GM19468 (cell line): ENCODE data around the gene COL6A1.

ENCODE experiments used
- ATAC-seq: cut with Tn5 transposase; IDR thresholded peaks from one replicate; pipeline ENCODE4 v1.9.1; 2021; ENCODE audit warnings: mild to moderate bottlenecking, moderate library complexity, moderate number of reproducible peaks; ENCODE audit not compliant: unreplicated experiment; ENCODE audit errors: extremely low read depth

COL6A1 gene

DNA sequence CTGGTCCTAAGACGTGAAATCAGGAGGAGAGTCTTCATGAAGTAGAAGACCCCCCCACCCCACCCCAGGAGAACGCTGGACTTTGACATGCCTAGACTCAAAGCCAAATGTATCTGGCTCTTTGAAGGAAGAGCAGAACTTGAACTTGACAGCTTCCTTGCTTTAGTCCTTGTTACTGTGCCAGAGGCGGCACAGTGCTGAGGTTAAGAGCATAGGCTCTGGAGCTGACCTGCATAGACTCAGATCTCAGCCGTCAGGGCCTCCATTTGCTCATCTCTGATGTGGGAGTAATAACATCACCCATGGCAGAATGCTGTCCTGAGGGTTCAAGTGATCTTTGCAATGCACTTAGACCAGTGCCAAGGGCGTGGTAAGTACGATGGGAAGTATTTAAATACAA, 39.0 kb downstream of the COL6A1 start:
- ATAC-seq = no peak

DNA sequence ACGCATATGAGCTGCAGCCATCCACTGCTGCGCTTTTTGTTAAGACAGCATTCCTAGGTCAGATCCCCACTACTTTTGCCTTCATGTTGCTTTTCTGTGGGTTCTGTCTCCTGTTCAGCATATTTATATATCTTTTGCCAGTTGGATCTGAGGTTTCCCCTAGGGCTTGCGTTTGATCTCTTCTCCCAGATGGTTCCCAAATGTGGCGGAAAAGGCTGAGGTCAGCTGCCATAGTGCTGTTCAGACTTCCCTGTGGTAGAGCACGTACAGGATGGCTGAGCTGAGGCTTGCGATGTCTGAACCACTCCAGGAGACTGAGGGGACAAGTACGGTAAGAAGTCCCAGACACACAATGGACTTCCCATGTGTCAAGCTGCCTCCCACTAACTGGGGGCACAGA, 39.8 kb downstream of the COL6A1 start:
- ATAC-seq = no peak

DNA sequence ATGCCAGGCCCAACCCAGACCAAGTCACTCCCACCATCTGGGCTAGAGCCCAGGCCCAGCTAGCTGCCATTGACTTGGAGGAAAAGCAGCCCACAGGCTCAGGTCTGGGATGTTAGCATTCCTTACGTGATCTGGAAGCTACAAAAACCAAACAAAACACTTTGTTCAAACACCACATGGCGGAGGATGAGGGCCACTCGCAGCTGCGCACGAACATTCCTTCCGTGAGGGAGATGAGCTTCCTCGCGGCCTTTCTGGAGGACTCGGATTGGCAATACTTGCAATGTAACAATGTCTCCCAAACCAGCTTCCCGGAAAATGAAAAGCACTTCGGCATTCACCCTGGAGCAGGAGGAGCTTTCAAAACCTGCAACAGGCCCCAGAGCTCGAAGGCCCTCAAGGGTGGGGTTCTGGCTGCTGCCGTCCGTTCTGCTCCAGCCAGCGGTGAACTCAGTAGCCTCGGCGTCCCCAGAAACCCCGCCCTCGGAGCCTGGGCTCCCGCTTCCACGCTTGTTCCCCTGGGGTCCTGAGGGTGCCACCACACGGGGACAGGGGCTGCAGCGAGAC, 40.5 kb downstream of the COL6A1 start:
- no peak for ATAC-seq

DNA sequence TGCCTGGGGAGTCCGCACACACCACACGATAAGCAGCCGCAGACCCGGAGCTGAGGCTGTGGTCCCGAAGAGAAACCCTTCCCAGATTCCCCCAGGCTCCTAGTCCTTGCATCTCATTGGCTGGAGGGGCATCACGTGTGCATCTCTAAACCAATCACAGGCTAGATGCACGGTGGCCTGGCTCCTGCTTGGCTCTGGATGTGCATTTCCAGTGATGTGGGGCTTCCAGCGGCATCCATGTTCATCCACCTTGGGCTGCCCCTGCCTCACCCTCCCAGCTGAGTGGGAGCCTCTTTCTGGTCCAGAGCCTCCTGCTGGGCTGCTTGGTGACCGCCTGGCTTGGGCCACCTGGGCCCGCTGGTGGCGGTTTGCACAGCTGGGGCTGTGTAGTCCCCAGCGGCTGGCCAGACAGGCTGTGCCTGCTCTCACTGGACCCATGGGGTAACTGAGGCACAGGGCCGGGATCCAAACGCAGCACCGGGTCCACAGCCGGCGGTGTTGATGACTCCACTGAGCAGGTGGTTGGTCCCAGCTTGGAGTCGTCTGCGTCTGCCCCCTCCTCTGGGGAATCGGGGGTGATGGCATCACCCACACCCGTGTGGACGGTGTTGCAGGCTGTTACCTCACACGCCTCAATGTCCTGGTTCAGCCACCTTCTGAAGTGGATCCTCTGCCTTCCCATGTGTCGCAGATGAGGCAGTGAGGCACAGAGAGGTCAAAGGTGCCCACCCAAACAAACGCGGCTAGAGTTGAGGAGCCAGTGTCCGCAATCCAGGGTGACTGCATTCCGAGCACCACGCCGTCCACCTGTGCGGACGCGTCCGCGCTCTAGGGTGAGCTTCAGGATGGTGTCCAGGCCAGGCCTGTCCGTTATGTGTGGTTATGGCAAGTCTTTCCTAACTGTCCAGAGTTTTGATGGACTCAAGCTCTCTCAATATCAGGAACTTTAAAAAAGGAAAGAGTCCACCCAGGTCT, 41.3 kb downstream of the COL6A1 start:
- ATAC-seq = no peak

DNA sequence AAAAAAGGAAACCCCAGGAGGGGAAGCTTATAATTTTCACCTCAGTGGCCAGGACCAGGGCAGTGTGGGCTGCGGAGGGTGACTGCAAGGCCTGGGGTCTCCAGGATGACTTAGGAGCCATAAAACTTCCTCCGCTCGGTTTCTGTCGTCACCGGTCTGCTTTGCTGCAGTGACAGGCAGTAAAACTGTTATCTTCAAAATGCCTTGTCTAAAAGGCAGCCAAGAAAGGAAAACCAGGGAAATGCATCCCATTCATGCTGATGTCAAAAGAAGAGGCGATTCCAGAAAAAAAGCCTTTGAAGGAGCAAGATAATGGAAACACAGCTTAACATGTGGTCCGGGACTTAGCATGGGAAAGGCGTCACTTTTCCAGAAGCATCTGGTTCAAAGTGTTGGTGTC, 42.0 kb downstream of the COL6A1 start:
- ATAC-seq = no peak

DNA sequence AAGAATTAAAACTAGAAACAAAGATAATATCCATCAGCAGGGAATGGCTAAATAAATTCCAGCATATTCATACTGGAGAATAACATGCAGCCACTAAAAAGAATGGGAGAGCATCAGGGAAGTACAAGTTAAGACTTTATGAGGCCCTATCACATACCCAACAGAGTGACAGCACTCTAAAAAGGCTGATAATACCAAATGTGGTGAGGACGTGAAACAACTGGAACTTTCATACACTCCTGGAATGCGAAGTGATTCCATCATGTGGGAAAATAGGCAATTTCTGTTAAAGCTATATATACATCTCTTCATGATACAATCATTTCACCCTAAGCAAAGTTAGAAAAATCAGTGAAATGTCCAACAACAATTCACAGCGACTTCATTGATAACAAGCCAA, 42.6 kb downstream of the COL6A1 start:
- no peak for ATAC-seq

DNA sequence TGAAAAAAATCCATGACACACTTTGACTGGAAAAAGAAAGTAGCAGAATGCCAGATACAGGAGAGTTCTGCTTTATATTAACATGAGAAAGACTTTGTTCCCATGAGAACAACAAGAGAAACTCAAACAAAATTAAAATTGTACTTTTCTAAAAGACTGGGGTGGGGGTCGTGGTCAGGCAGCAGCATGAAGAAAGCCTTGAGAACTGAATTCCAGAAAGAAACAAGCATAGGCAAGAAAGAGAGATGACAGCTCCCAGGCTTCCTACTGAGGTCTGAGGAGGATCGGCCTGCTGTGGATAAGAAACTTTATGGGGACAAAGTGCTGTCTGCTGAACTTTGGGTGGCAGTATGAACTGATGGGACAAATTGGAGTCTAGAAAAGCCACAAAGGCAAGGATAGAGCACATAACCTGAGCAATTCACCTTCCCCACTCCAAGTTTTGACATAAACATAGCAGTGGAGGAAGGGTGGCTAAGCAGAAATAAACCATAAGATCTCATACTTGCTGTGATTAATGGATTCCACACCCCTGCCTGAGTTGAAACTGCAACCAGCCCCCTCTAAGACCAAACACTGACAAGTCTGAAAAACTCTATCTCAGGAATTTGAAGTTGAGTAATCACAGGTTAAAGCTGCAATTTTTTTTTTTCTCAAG, 43.7 kb downstream of the COL6A1 start:
- ATAC-seq = no peak

DNA sequence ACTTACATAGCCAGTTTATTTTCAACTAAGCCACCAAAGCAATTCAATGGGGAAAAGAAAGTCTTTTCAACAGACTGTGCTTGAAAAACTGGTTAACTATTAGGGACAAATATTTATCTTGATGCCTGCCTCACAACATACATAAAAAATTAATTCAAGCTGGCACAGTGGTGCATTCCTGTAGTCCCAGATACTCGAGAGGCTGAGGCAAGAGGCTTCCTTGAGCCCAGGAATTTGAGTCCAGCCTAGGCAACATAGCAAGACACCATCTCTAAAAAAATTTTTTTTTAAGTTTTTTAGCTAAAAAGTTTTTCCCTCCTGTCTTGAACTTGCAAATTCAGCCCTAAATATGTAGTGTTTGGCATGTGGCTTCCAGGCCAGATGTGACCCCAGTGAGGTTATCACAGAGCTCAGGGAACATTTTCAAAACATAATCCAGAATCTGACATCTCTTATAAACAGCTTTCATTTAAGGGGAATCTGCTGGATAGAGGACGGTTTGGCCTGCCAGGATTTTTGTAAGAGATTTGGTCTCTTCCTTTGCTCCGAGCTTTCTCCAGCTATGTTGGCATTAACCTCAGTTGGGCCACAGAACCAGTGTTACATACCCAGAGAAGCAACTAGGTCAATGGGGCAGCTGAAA, 46.4 kb downstream of the COL6A1 start:
- no peak for ATAC-seq

DNA sequence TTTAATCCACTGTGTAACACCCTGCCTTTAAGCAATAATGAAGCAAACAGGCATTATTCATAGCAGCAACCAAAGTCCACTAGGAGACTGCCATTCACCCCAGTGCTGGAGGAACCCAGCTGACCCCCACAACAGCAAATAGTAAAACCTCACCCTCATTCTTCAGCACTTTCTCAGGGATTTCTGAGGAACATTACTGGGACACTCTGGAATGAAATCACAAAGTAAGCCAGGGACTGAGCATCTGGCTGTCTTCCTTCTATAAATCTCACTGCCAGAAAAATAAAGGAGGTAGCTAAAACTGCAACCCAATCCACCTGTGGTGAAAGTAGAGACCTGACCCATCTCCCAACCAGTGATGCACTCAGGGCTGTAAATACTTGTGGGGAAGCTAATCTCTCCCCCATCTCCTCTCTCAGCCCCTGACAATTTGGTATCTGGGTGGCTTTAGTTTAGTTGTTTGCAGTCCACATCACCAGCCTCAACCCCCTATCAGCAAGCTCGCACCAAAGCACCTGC, 47.1 kb downstream of the COL6A1 start:
- no peak for ATAC-seq

- no peak for ATAC-seq
Measured at GRCh38 chr21:46029186-46029924, 47.8 kb downstream of the COL6A1 start.

DNA sequence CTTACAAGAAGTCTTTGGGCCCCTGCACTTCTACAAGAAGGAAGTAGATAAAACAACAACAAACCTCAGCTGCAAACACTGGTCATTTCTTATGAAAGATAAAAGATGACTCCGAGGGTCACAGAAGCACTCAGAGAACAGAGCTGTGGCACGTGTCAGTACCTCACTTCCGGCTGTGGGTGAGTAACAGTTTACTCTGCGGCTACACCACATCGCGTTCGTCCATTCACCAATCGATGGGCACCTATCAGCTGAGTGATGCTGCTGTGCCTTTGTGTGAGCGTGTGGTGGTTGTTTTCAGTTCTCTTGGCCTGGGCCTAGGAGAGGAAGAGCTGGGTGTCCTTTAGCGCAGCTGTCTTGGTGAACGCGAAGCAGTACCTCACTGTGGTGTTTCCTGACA, 49.9 kb downstream of the COL6A1 start:
- no peak for ATAC-seq

DNA sequence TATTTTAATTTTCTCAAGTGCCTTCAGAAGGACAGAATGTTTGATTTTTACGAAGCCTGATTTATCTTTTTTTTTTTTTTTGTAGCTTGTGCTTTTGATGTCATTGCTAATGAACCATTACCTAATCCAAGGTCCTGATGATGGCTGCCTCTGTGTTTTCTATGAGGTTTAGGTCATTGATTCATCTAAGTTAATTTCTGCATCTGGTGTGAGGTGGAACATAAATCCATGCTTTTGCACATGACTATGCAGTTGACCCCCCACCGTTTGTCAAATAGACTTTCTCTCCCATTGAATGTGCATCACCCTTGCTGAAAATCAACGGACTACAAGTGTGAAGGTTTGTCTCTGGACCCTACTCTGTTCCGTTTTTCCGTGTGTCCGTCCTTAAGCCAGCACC, 50.5 kb downstream of the COL6A1 start:
- no peak for ATAC-seq

- no peak for ATAC-seq
Measured at GRCh38 chr21:46033410-46034400, 52.1 kb downstream of the COL6A1 start.

DNA sequence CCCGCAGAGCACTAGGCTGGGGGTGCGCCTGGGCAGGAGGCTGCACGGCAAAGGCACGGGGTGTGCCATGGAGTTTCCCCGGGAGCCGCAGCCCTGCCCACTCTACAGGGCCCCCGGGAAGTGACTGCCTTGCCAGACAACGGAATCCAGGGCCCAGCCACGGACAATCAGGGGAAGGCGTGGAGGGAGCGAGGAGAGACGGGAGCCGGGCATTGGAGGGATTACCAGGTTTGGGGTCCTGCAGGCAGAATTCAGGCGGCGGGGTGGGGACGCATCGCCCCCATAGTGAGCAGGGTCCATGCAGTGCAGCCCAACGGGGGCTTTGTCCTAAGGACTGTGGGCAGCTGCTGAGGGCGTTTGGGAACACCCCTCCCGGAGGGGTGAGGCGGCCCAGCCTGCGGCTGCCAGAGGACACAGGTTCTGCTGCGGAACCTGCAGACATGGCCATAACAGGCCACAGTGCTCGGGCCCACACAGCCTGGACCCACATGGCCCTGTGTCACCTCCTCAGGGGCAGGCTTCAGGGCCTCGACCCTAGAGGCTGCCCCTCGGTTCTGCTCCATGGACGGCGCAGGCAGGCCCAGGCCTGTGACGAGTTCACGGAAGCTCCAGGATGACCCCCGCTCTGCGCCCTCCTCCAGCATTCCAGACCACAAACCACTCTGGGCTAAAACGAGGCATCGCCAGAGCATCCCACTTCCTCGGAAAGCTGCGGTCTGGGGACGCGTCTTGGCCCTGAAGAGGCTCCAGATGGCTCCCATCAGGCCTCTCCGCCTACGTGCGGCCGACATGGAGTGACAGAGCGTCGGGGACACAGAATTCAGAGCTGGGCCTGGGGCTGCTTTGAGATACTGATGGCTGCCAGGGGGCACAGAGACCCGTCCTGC, 54.5 kb downstream of the COL6A1 start:
- no peak for ATAC-seq

GRCh38 chr21:46036696-46037330, 55.2 kb downstream of the COL6A1 start:
- ATAC-seq = no peak

DNA sequence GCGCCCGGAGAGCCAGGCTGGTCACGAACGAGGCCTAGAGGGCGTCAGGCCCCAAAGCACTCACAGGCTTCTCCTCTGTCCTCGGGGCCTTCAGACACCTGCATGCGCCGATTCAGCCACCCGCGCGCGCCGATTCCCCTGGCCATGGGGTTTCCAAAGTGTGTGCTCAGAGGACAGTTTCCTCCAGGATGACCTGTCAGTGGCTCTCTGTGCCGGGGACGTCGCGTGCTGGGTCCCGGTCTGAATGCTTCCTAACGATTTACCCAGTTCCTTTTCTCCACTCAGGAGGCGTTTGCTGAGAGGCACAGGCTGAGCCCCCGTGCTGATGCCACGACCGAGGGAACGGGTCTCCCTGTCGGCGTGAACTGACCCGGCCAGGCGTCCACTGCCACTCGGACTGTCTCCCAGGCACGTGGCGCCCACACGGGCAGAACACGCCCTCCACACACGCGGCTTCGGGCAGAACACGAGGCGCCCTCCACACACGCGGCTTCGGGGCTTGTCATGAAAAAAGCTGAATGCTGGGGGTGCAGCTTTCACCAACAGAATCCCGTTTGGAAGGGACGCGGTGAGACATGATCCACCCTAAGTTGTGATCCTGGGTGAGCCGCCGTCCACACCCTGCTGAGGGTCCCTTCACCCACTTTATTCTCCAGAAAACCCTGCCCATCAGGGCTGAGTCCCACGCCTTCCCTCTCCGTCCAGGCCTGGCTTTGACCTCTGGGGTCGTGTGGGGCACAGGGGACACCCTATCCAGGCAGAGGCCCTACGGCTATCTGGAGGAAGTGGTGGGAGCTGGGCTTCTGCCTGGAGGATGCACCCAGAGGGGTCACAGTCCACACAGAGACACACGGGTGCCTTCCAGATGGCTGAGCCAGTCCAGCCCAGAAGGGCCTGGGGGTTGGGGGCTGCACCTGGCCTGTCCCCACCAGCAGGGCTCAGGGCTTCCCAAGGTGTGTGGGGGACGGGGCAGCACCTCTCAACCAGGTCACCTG, 56.1 kb downstream of the COL6A1 start:
- ATAC-seq = no peak
